Measurements from ENCODE around the gene POLQ.
"Not testable (repeated sequence)": the region's sequence is repeated elsewhere in the genome, so short reads cannot be mapped to it uniquely, and the experiment has no call there.

POLQ gene

GRCh38 chr3:121508389-121508788 lies 37.4 kb downstream of the POLQ start:
- no peak for DNase-seq

DNA sequence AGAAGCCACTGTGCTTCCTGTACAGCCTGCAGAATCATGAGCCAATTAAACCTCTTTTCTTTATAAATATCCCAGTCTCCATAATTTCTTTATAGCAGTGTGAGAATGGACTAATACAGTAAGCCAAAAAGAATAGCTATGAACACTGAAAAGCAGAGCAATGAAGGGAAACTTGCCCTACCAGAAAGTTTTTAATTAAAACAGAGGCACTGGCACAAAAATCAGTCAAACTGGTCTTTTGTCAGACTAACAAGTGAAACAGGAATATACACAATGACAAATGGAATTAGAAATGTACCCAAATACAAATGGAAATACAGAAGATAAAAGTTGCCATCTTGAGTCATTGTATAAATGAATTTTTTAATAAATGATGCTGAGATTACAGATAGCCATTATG lies 40.5 kb downstream of the POLQ start:
- no peak for DNase-seq

DNA sequence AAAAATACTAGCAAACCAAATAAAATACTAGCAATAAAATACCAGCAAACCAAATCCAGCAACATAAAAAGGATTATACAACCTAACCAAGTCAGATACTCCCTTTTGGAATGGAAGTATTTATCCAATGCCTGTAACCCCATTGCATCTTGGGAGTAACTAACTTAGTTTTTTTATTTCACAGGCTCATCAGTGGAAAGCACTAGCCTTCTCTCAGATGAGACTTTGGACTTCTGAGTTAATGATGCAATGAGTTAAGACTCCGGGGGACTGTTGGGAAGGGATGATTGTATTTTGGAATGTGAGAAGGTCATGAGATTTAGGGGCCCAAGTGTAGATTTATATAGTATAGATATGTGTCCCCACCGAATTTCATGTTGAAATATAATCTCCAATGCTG lies 41.2 kb downstream of the POLQ start:
- DNase-seq = no peak

GRCh38 chr3:121496786-121497185 lies 49.0 kb downstream of the POLQ start:
- no peak for DNase-seq

GRCh38 chr3:121493431-121493830 lies 52.4 kb downstream of the POLQ start:
- DNase-seq = no peak

GRCh38 chr3:121491683-121492320 lies 54.0 kb downstream of the POLQ start:
- DNase-seq = no peak

- DNase-seq = no peak
Observed at GRCh38 chr3:121490161-121490560, 55.6 kb downstream of the POLQ start.

DNA sequence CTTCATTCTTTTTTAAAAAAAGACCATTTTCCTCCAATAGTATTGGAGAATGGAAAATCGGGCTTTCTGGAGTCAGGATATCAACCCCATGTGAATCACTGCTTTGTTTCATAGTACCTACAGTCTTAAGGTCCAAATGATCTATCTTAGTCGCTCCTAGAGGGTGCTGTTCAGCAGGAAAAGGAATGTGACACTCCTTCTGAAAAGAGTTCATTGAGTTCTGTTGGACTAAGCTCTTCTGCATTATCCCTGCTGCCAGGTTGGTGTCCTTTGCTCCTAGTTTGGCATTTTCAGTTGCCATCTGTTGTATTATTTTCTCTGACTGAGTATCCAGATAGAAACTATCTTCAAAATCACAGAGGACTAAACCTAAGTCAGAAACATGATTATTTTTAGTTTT lies 57.2 kb downstream of the POLQ start:
- DNase-seq = no peak

- no peak for DNase-seq
Observed at GRCh38 chr3:121483290-121483689, 62.5 kb downstream of the POLQ start.

- no peak for DNase-seq
Observed at GRCh38 chr3:121482660-121483059, 63.1 kb downstream of the POLQ start.

GRCh38 chr3:121481106-121481880 lies 64.5 kb downstream of the POLQ start:
- no peak for DNase-seq

- no peak for DNase-seq
Observed at GRCh38 chr3:121477589-121477988, 68.2 kb downstream of the POLQ start.

GRCh38 chr3:121473001-121473400 lies 72.8 kb downstream of the POLQ start:
- DNase-seq = no peak

GRCh38 chr3:121467085-121467484 lies 78.7 kb downstream of the POLQ start:
- DNase-seq = no peak

- DNase-seq = no peak
Observed at GRCh38 chr3:121463745-121464144, 82.0 kb downstream of the POLQ start.

- no peak for DNase-seq
Observed at GRCh38 chr3:121462565-121462964, 83.2 kb downstream of the POLQ start.

GRCh38 chr3:121451752-121452151 lies 94.0 kb downstream of the POLQ start:
- DNase-seq = not testable (repeated sequence)

DNA sequence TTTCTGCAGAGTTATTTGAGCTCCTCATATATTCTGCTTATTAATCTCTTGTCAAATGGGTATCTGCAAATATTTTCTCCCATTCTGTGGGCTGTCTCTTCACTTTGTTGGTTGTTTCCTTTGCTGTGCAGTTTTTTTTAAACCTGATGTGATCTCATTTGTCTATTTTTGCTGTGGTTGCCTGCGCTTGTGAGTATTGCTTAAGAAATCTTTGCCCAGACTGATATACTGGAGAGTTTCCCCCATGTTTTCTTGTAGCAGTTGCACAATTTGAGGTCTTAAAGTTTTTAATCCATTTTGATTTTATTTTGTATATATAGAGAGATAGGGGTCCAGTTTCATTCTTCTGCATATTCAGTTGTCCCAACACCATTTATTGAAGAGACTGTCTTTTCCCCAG lies 102.3 kb downstream of the POLQ start:
- no peak for DNase-seq

- DNase-seq = no peak
Observed at GRCh38 chr3:121436641-121437040, 109.1 kb downstream of the POLQ start.

DNA sequence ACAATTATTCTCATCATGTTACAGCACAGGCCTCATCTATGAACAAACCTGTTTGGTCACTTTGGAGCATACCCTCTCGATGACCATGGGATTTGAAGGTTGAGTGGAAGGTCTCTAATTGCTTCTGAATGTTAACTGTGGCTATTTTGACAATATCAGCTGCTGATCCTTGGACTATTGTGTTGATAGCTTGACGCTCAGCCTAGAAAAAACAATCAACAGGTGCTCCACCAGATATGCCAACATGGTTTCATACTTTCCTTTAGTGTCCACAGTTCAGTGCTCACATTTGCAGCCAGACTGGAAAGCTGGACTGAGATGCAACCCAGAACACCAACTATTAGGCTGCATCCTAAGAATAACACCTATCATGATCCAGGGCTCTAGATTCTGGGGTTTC lies 109.7 kb downstream of the POLQ start:
- DNase-seq = no peak

- DNase-seq = peak; percentile 1
Observed at GRCh38 chr3:121431726-121432517, 113.9 kb downstream of the POLQ start.

GRCh38 chr3:121430664-121431215 lies 115.0 kb downstream of the POLQ start:
- no peak for DNase-seq

- no peak for DNase-seq
Observed at GRCh38 chr3:121424549-121424948, 121.2 kb downstream of the POLQ start.
